GM10266 (cell line): ENCODE data around the gene ZNF436.

Experiments
- DNase-seq: peaks from one replicate; pipeline ENCODE4 v3.0.0; 2012; ENCODE audit errors: extremely low spot score
- CTCF ChIP-seq: IDR thresholded peaks from 2 replicates; pipeline ENCODE4 v1.5.1; 2012; ENCODE audit warnings: mild to moderate bottlenecking, low read depth; ENCODE audit not compliant: control insufficient read depth, insufficient read depth; ENCODE audit errors: missing control alignments

Gene ZNF436

GRCh38 chr1:23399229-23399628, 29.6 kb upstream of the ZNF436 start:
- no peak for TF ChIP-seq CTCF
- no peak for DNase-seq

GRCh38 chr1:23397908-23398307, 28.3 kb upstream of the ZNF436 start:
- no peak for TF ChIP-seq CTCF
- DNase-seq = no peak

- TF ChIP-seq CTCF = no peak
- no peak for DNase-seq
Measured at GRCh38 chr1:23396380-23396779, 26.7 kb upstream of the ZNF436 start.

- TF ChIP-seq CTCF = no peak
Measured at GRCh38 chr1:23395849-23396248, 26.2 kb upstream of the ZNF436 start.

GRCh38 chr1:23395154-23395724, 25.6 kb upstream of the ZNF436 start:
- TF ChIP-seq CTCF = no peak

More at GRCh38 chr1:23395849-23396248, 26.2 kb upstream of the ZNF436 start:
- DNase-seq = no peak

GRCh38 chr1:23394684-23395083, 25.0 kb upstream of the ZNF436 start:
- TF ChIP-seq CTCF = no peak
- no peak for DNase-seq

More at GRCh38 chr1:23395154-23395724, 25.6 kb upstream of the ZNF436 start:
- DNase-seq = no peak

- no peak for TF ChIP-seq CTCF
- no peak for DNase-seq
Measured at GRCh38 chr1:23394181-23394580, 24.5 kb upstream of the ZNF436 start.
